GM23338 (cell line): Measurements from ENCODE around the gene LAD1.

ENCODE experiments used
- EZH2phosphoT487 ChIP-seq: fragments of 200-600 bp; sonication (generic); IDR thresholded peaks from one replicate; pipeline ENCODE4 v1.8.1; 2018; ENCODE audit warnings: antibody characterized with exemption; ENCODE audit not compliant: unreplicated experiment
- POLR2AphosphoS5 ChIP-seq: IDR thresholded peaks from 2 replicates; pipeline ENCODE4 v1.6.1; 2016; ENCODE audit warnings: antibody characterized with exemption, low read depth
- REST ChIP-seq: IDR thresholded peaks from one replicate; pipeline ENCODE4 v1.6.1; 2018; ENCODE audit warnings: antibody characterized with exemption; ENCODE audit not compliant: unreplicated experiment
- STAT1 ChIP-seq: IDR thresholded peaks from one replicate; pipeline ENCODE4 v1.6.1; 2016; ENCODE audit warnings: antibody characterized with exemption; ENCODE audit not compliant: unreplicated experiment
- TF ChIP-seq, protein P1 (sequence below), 2 experiments: fragments of 200-600 bp in 1 of 2; sonication (generic) in 1 of 2; conservative IDR thresholded peaks; 2 replicates each; pipeline versions ENCODE4 v1.5.1 to v1.6.1; 2016 to 2017; ENCODE audit warnings: antibody characterized with exemption in 2 of 2, low read depth in 2 of 2, mild to moderate bottlenecking in 2 of 2, moderate library complexity in 1 of 2

DNA sequence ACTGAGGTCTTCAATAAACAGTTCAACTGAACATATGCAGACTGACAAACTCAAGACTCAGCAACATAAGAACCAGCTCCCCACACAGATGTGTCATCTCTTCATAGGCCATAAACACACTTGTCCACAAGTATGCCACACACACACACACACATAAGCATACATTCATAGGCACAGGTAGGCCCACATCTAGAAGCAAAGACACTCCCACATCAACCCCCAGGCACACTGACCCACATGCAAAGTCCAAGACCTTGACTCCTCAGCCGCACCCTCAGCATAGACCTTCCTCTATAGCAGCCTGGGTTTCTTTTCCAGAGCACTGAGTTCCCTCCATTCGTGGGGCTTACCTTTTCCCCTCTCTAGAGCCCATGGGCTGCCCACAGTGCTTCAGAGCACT lies 1.4 kb downstream of the LAD1 start:
- no peak for TF ChIP-seq EZH2phosphoT487
- TF ChIP-seq, protein P1, sequence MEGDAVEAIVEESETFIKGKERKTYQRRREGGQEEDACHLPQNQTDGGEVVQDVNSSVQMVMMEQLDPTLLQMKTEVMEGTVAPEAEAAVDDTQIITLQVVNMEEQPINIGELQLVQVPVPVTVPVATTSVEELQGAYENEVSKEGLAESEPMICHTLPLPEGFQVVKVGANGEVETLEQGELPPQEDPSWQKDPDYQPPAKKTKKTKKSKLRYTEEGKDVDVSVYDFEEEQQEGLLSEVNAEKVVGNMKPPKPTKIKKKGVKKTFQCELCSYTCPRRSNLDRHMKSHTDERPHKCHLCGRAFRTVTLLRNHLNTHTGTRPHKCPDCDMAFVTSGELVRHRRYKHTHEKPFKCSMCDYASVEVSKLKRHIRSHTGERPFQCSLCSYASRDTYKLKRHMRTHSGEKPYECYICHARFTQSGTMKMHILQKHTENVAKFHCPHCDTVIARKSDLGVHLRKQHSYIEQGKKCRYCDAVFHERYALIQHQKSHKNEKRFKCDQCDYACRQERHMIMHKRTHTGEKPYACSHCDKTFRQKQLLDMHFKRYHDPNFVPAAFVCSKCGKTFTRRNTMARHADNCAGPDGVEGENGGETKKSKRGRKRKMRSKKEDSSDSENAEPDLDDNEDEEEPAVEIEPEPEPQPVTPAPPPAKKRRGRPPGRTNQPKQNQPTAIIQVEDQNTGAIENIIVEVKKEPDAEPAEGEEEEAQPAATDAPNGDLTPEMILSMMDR (conservative IDR thresholded peaks at IDR 0.05; ENCODE audit: low read depth in 2 of 2): no peak
- no peak for TF ChIP-seq POLR2AphosphoS5
- TF ChIP-seq REST: no peak
- no peak for TF ChIP-seq STAT1
